ENCODE data around the gene DYDC2.
"Not testable (repeated sequence)": the region's sequence is repeated elsewhere in the genome, so short reads cannot be mapped to it uniquely, and the experiment has no call there.

Gene DYDC2

DNA sequence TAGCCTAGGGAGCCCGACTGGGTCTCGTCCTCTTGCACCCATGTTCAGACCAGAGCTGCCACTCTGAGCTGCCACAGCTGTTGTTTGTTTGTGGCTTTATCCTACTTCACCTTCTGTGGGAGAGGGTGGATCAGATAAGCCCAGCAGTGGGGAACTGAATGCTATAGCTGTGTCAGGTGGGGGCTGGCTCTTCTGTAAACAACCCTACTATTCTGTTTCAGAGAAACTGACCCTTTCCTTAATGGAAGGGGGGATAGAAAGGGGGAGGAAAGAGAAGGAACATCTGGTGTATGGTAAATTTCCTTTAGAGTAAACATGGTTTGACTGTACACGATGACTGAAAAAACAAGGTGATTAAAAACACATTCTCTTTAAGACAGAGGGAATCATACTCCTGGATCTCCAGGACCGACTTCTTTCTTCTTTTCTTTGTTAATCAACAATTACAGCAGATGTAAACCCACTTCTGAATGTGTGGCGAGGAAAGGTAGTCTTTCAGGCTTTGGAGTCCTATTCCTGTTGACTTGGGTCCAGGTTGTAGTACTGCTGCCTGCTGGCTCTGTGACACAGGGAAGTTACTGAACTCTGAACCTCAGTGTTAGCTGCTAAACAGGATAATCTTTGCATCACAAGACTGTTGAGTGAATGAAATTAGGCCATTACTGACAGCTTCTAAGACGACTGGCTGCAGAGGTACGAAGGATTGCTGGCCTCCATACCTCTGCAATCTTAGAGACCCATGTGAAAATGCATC, 57.7 kb downstream of the DYDC2 start:
- DNase-seq, result no peak

DNA sequence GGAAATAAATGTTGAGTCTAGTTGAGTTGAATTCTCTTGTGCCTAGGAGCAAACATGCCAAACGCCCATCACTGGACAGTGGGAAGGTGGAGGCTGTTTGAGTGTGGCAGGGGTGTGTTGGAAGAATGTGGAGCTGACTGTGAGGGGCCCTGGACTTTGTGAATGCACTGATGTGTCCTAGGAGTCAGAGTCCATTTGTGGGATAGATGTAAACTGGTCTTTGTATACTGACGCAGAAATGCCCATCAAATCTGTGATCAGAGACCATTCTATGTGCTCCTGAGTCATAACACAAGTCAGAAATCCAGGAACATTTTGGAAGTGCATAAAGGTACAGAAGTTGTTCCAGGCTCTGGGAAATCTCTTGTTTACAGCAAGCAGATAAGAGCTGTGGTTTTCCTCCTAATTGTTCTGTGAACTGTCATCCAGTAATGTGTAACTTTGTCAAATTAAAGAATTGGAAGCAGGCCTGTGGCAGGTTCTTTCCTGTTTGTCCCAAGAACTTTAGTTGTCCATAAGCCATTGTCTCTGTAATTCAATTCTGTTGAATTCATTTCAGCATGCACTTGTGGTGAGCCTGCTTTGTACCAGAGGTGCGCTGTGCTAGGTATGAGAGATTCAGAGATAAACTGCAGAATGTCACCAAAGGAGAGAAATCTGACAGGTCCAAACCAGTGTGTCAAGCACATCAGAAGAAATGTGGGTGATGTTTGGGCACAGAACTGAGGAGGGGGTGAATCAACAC, 59.3 kb downstream of the DYDC2 start:
- no peak for DNase-seq

DNA sequence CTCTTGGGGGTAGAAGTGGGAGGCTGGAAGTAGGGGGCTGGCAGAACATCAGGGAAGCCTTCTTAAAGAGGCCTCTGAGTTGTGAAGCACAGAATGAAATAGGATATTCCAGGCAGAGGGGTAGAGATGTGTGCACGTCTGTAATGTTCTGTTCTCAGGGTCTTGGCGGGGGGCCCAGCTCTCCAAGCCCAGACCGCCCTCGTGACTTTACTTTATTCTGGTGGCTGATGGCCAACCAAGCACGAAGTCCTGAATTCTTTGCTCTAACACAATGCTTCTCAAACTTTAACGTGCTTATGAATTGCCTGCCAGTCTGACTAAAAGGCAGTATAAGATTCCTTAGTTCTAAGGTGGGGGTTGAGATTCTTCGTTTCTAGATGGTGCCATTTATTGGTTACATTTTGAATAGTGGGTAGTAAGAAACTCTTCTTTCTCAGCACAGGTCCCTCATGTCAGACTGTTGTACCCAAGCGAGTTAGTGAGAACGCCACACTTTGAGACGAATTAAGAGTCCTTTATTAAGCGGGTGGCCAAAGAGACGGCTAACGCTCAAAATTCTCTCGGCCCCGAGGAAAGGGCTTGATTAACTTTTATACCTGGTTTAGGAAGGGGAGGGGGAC, 60.0 kb downstream of the DYDC2 start:
- no peak for DNase-seq

DNA sequence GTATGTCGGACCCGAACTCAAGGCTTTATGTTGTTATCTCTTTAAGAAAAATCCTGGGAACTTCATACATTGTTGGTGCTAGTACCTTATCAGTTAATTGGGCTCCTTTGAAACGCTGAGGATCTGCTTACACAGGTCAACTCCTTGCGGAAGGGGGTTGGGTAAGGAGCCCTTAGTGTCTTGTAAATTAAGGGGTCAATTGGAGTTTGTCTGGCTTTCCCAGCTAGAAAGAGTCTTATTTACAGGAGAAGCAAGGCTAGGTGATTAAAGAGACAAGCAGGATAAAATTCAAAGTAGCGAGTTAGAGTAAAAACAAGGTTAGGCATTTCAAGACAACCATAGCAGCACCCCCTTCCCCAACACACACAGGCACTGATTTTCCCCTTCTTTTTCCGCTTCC, 60.7 kb downstream of the DYDC2 start:
- not testable (repeated sequence) for DNase-seq
